ENCODE measurements around the gene NAT8. TPM values are rescaled to one million over a fixed set of nuclear protein-coding genes. Genes with fewer than 3 reads are reported as not detected.
"Not testable (repeated sequence)": the region's sequence is repeated elsewhere in the genome, so short reads cannot be mapped to it uniquely, and the experiment has no call there.

NAT8 gene
- not detected for polyA plus RNA-seq (2012; ENCODE audit: insufficient read depth, insufficient read length, low read depth)

- Histone ChIP-seq H3K36me3 (no peaks in the 10 kb centered on the region), H3K27me3 (no peaks in the 10 kb centered on the region), H3K9me3 (no peaks in the 10 kb centered on the region), H3K4me3 (ENCODE audit: low read depth, low read length) (no peak within 1 kb of the TSS), H3K4me1 (no peaks in the 10 kb centered on the region)
- no peak for DNase-seq
- TF ChIP-seq CTCF (IDR thresholded peaks at IDR 0.05; ENCODE audit: low read depth, low read length) = no peak
These were observed at the start of gene NAT8 for GRCh38 chr2:73642338-73643018. Gene NAT8, minus strand, starts transcription at chr2:73642422. Its CDS starts 794 bp downstream, at chr2:73641628.

DNA sequence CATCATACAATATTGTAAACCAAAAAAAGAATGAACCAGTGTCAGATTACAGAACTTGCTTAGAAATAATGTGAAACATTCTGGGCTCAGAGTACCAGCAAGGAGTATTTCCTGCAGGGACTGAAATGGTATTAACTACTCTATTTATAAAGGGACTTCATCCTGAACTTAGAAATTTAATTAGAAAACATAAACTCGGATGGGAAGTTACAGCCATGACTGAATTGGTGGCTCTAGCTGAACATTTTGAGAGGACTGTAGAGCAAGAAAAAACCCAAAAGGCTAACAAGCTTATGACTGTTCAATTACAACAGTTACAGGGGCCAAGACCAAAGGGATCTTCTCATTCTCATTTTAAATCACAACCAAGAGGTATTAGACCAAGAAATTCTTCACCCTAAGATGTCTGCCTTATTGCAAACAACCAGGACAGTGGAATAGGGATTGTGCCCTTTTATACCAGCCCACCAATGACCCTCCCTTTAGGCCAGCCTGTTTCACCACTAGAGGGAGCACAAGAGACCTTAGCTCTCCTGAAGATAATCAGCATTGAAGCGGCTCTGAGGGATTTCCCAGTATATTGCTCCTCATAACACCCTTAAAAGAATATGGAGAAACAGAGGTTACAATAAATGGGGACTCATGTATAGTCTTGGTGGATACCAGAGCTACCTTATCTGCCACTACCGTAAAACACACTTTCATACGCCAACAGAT, 48.3 kb upstream of the NAT8 start:
- not testable (repeated sequence) for H3K4me3 ChIP-seq (ENCODE audit: low read depth, low read length); H3K9me3 ChIP-seq; H3K4me1 ChIP-seq; H3K27me3 ChIP-seq; H3K36me3 ChIP-seq
- peak; percentile 25 for DNase-seq
- TF ChIP-seq CTCF (IDR thresholded peaks at IDR 0.05; ENCODE audit: low read depth, low read length) = peak; percentile 60

DNA sequence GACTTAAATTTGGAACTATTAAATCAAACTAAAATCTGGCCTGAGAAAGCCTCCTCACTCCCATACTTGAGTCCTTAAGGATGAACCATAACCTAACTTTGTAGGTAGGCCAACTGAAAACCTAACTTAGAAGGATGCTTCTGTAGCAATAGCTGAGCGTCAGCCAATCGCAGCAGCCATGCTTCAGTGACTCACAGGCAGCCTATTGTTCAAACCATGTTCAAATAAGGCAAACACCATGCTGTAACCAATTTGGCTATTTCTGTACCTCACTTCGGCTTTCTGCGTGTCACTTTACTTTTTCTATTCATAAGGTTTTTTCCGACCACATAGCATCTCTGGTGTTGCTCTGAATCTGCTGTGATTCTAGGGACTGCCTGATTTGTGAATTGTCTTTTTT, 46.3 kb upstream of the NAT8 start:
- H3K36me3 ChIP-seq; H3K27me3 ChIP-seq; DNase-seq; H3K9me3 ChIP-seq; H3K4me3 ChIP-seq (ENCODE audit: low read depth, low read length); H3K4me1 ChIP-seq: not testable (repeated sequence)

DNA sequence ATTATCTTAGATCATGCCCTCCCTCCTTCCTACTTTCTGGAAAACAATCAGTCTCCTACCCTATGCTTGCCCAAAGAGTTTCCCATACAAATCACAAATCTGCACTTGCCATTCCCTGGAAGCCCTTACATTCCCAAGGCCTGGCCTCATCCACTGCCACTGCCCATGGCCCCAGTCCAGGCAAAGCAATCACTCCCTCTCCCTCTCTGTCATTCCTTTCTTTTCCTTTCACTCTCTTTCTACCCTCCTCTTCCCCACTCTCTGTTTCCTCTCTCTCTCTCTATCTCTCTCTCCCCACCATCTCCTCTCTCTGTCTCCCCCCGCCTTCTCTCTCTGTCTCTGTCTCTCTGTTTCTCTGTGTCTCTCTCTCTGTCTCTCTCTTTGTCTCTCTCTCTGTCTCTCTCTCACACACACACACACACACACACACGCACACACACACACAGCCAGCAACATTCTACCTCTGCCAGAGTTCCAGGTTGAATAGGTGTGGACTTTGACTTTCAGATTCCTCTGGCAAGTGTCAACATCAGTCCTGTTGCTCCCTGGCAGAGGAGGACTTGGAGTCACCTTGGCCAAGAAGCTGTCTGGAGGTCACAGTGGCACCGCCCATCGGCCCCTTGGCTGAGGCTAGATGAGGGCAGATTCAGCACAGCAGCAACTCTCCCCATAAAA, 43.7 kb upstream of the NAT8 start:
- H3K36me3 ChIP-seq = no peaks in the 10 kb centered on the region
- H3K9me3 ChIP-seq = no peaks in the 10 kb centered on the region
- TF ChIP-seq CTCF (IDR thresholded peaks at IDR 0.05; ENCODE audit: low read depth, low read length) = no peak
- no peaks in the 10 kb centered on the region for H3K4me1 ChIP-seq
- no peak overlapping the region for H3K4me3 ChIP-seq (ENCODE audit: low read depth, low read length)
- DNase-seq = no peak
- H3K27me3 ChIP-seq = no peaks in the 10 kb centered on the region

DNA sequence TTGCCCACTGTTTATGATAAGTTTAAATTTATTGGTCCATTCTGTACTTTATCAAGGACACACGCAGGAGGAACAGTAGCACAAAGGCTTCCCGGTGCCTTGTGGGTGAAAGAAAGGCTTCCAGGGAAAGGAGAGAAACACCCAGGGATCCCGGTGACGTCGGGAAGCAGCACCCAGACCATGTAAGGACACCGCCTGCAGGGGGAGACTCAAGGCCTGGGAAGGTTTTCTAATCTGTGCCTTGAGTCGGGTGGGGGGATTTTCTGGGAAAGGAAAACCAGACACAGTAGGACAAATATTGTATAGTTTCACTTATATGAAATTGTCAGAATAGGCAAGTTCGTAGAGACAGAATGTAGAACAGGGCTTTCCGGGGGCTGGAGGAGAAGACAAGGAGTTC, 42.7 kb upstream of the NAT8 start:
- not testable (repeated sequence) for H3K4me3 ChIP-seq (ENCODE audit: low read depth, low read length); H3K36me3 ChIP-seq; H3K4me1 ChIP-seq; H3K27me3 ChIP-seq; H3K9me3 ChIP-seq
- peak; percentile 24 for DNase-seq
- TF ChIP-seq CTCF (IDR thresholded peaks at IDR 0.05; ENCODE audit: low read depth, low read length) = 0 out of 2 replicates have a peak, but pooled peaks have one; percentile 7

GRCh38 chr2:73684325-73684724, 42.1 kb upstream of the NAT8 start:
- not testable (repeated sequence) for H3K4me3 ChIP-seq (ENCODE audit: low read depth, low read length); H3K36me3 ChIP-seq; DNase-seq; H3K27me3 ChIP-seq; H3K4me1 ChIP-seq; H3K9me3 ChIP-seq

Data from BE2C (cell line).